ENCODE data around the gene ALCAM. TPM values are rescaled to one million over a fixed set of nuclear protein-coding genes. Genes with fewer than 3 reads are reported as not detected.

ALCAM gene
- total RNA-seq, 2 experiments from 2014 or later, result 1.6 to 1.9 TPM

- POLR2A ChIA-PET, result no interaction called here
- H3K27ac Mint-ChIP-seq, result no peak overlapping the region
Measured at GRCh38 chr3:105610473-105610872, 243.8 kb downstream of the ALCAM start.

GRCh38 chr3:105611304-105612192 is 244.8 kb downstream of the ALCAM start:
- Histone ChIP-seq H3K27me3 (ENCODE audit: control insufficient read depth in 1 of 2, insufficient read depth in 2 of 2, low read length in 2 of 2) (no peaks in the 10 kb centered on the region), H3K27ac (ENCODE audit: low read depth in 1 of 2, low read length in 2 of 2) (no peak overlapping the region), H3K4me1 (ENCODE audit: insufficient read depth, low read length) (no peaks in the 10 kb centered on the region), H3K36me3 (ENCODE audit: insufficient read depth, low read length) (no peaks in the 10 kb centered on the region), H3K4me3 (ENCODE audit: low read length) (no peak overlapping the region), H3K9me3 (ENCODE audit: control insufficient read depth in 1 of 2, insufficient read depth in 1 of 2, low read length in 2 of 2) (no peaks in the 10 kb centered on the region)
- ATAC-seq (ENCODE audit: poor library complexity) (no peak), DNase-seq (no peak)
- no peaks in the 10 kb centered on the region for H3K9me3 Mint-ChIP-seq
- intact Hi-C loops (cut with DNase I, micrococcal nuclease), result no loop called here
- POLR2A ChIA-PET, result no interaction called here
- H3K27me3 Mint-ChIP-seq, result no peaks in the 10 kb centered on the region
- H3K27ac Mint-ChIP-seq, result no peak overlapping the region
- CTCF ChIA-PET, result no interaction called here
- no peaks in the 10 kb centered on the region for H3K4me1 Mint-ChIP-seq (ENCODE audit: low read depth)
- H3K36me3 Mint-ChIP-seq (ENCODE audit: low read depth), result no peaks in the 10 kb centered on the region
- no peak overlapping the region for H3K4me3 Mint-ChIP-seq
- TF ChIP-seq CTCF (IDR thresholded peaks at IDR 0.05), result no peak

More at GRCh38 chr3:105610473-105610872, 243.8 kb downstream of the ALCAM start:
- Histone ChIP-seq H3K4me3 (ENCODE audit: low read length) (no peak overlapping the region), H3K9me3 (ENCODE audit: control insufficient read depth in 1 of 2, insufficient read depth in 1 of 2, low read length in 2 of 2) (no peaks in the 10 kb centered on the region), H3K4me1 (ENCODE audit: insufficient read depth, low read length) (no peaks in the 10 kb centered on the region), H3K36me3 (ENCODE audit: insufficient read depth, low read length) (no peaks in the 10 kb centered on the region), H3K27me3 (ENCODE audit: control insufficient read depth in 1 of 2, insufficient read depth in 2 of 2, low read length in 2 of 2) (no peaks in the 10 kb centered on the region), H3K27ac (ENCODE audit: low read depth in 1 of 2, low read length in 2 of 2) (no peak overlapping the region)
- Mint-ChIP-seq H3K27me3 (no peaks in the 10 kb centered on the region), H3K9me3 (no peaks in the 10 kb centered on the region), H3K4me1 (ENCODE audit: low read depth) (no peaks in the 10 kb centered on the region), H3K4me3 (no peak overlapping the region), H3K36me3 (ENCODE audit: low read depth) (no peaks in the 10 kb centered on the region)
- ATAC-seq (ENCODE audit: poor library complexity) (no peak), DNase-seq (no peak)
- intact Hi-C loops (cut with DNase I, micrococcal nuclease), result no loop called here
- CTCF ChIA-PET, result no interaction called here
- TF ChIP-seq CTCF (IDR thresholded peaks at IDR 0.05), result no peak

GRCh38 chr3:105613120-105613519 is 246.4 kb downstream of the ALCAM start:
- CTCF ChIA-PET, result no interaction called here
- H3K27me3 ChIP-seq (ENCODE audit: control insufficient read depth in 1 of 2, insufficient read depth in 2 of 2, low read length in 2 of 2), result no peaks in the 10 kb centered on the region
- H3K36me3 ChIP-seq (ENCODE audit: insufficient read depth, low read length), result no peaks in the 10 kb centered on the region
- no peak for DNase-seq
- Mint-ChIP-seq H3K9me3 (no peaks in the 10 kb centered on the region), H3K4me3 (no peak overlapping the region), H3K36me3 (ENCODE audit: low read depth) (no peaks in the 10 kb centered on the region), H3K27me3 (no peaks in the 10 kb centered on the region), H3K4me1 (ENCODE audit: low read depth) (no peaks in the 10 kb centered on the region), H3K27ac (no peak overlapping the region)
- no peak overlapping the region for H3K27ac ChIP-seq (ENCODE audit: low read depth in 1 of 2, low read length in 2 of 2)
- no peak for ATAC-seq (ENCODE audit: poor library complexity)
- no peaks in the 10 kb centered on the region for H3K4me1 ChIP-seq (ENCODE audit: insufficient read depth, low read length)
- POLR2A ChIA-PET, result no interaction called here
- intact Hi-C loops (cut with DNase I, micrococcal nuclease), result no loop called here
- H3K4me3 ChIP-seq (ENCODE audit: low read length), result no peak overlapping the region
- no peak for TF ChIP-seq CTCF (IDR thresholded peaks at IDR 0.05)
- no peaks in the 10 kb centered on the region for H3K9me3 ChIP-seq (ENCODE audit: control insufficient read depth in 1 of 2, insufficient read depth in 1 of 2, low read length in 2 of 2)
